GM18505 (cell line): ENCODE data around the gene GATAD2A.

Source experiments
- ATAC-seq: cut with Tn5 transposase; IDR thresholded peaks from one replicate; pipeline ENCODE4 v1.9.1; 2021; ENCODE audit not compliant: unreplicated experiment
- POLR2A ChIP-seq: IDR thresholded peaks from 4 replicates; pipeline ENCODE4 v1.6.1; 2011; ENCODE audit warnings: borderline replicate concordance; ENCODE audit not compliant: insufficient read depth, insufficient read length; ENCODE audit errors: extremely low read depth

The GATAD2A gene

DNA sequence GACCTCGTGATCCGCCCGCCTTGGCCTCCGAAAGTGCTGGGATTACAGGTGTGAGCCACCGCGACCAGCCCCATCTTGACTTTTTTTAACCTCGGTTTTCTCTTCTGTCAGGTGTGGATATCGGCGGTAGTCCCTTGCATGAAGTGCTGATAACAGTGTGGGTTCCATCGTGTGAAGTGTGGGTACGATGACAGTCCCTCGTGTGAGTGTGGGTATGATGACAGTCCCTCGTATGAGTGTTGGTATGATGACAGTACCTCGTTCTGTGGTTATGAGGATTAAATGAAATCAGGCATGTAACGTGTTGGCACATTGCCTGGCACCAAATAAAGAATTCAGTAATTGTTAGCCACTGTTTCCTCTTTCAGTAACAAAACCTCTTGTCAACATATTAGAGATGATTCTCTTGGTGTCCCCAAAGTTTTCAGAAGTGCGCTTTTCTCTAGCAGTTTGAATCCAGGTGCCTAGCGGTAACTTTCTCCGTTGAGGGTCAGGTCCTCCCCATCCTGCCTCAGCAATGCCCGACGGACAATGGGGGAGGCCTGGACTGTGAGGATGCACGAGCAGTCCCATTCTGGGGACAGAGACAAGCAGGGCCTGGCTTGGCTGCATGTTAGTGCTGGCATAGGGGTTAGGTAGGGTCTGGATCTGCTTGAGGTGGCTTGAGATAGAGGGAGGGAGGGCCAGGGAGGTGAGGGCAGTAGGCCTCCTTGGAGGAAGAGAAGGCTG lies 15.3 kb downstream of the GATAD2A start:
- no peak for TF ChIP-seq POLR2A
- no peak for ATAC-seq

DNA sequence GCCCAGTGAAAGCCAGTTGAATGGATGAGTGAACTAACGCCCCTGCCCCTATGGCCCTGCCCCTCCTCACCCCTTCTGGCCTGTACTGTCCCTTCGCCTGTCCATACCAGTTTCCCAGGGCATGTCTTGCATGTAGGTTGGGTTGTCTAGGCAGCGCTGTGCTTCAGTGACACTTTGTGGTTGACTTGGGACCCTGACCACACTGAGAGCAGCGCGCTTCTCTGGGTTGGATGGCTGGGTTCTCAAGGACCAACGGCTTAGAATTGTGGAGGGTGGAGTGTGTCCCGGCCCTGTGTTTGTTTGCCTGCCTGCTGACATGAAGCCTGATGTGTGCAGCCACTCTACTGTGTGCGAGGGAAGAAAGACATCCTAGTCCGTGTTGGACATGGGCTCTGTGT lies 15.8 kb downstream of the GATAD2A start:
- ATAC-seq: no peak
- no peak for TF ChIP-seq POLR2A

DNA sequence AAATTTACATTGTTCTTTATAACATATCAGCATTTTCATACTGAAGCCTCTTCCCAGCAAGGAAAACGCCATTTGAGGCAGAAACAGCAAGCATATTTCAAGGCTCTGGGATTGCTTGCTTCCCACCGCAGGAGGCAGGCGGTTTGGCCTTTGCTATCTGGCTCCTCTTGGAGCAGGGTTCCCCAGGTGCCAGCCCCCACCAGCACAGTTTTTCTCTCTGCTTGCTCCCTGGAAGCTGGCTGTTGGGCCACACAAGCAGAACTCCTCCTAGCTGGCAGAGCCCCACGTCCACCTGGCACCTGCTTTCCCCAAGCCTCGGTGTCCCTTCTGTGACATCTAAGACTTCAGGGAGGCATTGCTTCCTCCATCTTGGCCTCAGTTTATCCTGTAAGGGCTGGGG lies 16.7 kb downstream of the GATAD2A start:
- no peak for ATAC-seq
- no peak for TF ChIP-seq POLR2A

DNA sequence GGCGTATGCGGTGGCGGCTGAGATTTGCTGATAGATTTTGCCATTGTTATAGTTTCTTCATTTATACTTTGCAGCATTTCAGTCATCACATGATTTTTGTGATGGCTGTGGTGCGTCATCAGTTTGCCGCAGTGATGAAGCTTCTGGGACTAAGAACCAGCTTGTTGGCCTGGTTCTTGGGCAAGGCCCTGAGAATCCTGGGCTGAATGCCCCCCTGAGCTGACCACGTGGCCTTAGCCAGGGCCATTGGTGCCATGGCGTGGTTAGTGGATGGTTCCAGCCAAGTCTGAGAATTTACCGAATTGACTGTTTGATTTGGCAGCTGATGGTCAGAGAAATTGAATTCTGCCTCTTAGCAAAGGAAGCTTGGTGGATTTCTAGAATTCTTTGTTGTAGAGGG lies 17.8 kb downstream of the GATAD2A start:
- no peak for ATAC-seq
- TF ChIP-seq POLR2A: no peak

DNA sequence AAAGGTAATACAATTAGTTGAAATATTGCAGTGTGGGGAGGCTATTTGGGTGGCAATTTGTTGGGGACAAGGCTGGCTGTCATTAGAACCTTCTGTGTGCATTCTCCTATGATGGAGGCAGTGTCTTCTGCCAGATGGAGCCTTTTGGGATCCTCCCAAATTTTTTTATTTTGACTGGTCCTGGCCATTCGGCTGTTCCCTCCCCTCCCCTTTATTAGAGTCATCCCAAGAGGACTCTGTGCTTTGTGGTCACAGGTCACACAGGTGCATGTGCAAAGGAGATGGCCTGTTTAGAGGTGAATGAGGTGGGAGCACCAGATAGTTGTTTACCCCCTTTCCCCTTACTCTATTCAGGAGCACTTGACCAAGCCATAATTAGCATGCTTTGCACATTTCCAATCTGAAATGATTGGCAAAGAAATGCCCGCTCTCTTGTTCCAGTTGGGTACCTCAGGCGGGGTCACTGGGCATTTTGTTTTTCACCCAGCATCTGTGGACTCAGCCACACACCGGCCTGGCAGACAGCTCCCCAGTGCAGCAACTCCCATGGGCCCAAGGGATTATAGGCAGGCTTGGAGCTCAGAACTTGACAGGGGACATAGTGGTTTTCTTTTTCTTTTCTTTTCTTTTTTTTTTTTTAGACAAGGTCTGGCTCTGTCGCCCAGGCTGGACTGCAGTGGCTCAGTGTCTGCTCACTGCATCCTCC lies 19.8 kb downstream of the GATAD2A start:
- no peak for ATAC-seq

DNA sequence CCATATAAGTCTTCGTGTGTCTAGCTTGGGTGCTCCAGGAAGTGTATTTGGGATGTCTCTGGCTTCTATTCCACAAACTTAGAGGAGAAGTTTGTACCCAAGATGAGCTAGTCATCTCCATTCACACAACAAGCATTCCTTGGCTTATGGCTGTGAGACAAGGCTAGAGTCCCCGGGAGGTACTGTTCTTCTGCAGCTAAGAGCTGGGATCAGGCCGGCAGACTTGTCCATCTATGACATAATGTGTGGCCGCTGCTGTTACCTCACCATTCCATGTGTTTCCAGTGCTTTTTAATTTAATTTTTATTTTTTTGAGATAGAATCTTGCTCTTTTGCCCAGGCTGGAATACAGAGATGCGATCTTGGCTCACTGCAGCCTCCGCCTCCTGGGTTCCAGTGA lies 20.7 kb downstream of the GATAD2A start:
- ATAC-seq: no peak
- TF ChIP-seq POLR2A: no peak

More for the DNA sequence above, 19.8 kb downstream of the GATAD2A start:
- TF ChIP-seq POLR2A: no peak

DNA sequence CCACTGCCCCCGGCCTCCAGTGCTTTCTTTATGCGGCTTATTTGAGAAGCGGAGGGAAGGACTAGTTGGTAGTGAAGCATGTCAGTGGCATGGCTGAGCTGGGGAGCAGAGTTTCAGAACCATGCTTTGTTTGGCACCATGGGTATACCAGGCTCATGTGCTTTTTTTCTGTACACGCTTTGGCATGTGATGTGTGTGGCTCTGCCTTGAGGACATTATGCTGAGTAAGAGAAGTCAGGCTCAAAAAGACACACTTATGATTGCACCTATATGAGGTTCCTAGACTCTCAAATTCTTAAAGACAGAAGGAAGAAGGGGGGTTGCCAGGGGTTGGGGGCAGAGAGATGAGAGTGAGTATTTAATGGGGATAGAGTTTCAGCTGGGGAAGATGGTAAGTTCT lies 21.3 kb downstream of the GATAD2A start:
- no peak for ATAC-seq
- no peak for TF ChIP-seq POLR2A

DNA sequence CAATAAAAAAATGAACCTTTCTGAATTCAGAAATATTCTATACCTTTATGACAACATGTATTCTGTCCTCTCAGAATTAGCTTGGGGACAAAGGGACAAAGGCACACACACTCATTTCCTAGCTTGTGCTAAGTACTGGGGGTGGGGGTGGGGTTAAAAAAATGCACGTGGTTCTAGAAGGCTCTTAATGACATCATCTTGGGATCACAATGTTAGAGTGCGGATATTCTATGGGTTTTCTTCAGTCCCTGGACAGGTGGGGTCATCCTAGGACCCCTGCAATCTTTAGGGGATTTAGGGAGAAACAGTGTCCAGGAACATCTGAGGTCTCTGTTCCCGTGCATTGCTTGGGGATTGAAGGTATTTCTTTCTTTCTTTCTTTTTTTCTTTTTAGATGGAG lies 21.8 kb downstream of the GATAD2A start:
- no peak for ATAC-seq
- TF ChIP-seq POLR2A: no peak

DNA sequence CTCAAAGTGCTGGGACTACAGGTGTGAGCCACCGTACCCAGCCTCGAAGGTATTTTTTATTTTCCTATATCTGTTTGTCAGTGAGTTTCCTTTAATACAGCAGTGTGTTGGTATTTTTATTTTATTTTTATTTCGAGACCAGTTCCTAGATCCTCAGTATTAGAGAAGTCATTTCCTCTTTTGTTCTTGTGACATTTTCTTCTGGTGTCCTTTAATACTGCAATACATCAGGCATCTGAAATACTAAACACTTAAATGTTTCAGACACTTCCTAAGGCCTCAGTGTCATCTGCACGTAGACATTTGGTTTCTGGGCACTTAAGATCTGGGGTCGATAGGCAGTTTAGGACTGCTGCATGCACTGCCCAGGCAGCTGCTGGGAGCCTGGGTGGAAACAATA lies 22.5 kb downstream of the GATAD2A start:
- no peak for ATAC-seq

DNA sequence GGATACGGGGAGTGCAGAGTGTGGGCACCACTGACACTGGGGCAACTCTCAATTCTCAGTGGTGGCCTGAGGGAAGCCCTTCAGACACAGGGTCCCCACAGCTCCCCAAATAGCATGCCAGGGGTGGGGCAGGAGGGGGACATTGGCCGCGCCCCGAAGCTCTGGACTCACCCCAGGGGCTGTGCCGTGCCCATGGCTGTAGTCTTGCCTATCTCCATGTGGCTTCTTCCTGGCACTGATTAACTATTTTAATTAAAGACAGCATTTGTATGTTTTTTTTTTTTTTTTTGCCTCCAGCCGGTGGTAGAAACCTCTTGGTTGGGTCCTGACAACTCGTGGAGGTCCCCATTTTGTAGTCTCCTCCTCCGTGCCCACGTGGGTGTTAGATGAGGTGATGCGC lies 23.3 kb downstream of the GATAD2A start:
- no peak for ATAC-seq
- no peak for TF ChIP-seq POLR2A

More for the DNA sequence above, 22.5 kb downstream of the GATAD2A start:
- no peak for TF ChIP-seq POLR2A

DNA sequence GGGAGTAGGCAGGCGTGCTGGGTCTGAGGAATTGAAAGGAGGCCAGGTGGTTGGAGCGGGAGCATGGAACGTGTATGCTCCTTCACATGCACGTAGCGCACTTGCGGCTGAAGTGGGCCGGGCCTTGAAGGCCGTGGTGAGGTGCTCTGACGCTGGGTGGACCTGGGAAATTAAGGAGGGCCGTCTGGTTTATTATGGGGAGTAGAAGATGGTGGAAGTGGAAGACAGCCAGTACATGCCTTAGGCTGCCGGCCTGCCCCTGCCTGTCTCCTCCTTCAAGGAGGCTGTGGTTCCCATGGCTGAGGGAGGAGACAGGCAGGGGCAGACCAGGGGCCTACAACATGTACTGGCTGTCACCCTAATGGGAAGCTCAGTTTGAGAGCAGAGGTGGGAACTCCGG lies 23.9 kb downstream of the GATAD2A start:
- TF ChIP-seq POLR2A: no peak

DNA sequence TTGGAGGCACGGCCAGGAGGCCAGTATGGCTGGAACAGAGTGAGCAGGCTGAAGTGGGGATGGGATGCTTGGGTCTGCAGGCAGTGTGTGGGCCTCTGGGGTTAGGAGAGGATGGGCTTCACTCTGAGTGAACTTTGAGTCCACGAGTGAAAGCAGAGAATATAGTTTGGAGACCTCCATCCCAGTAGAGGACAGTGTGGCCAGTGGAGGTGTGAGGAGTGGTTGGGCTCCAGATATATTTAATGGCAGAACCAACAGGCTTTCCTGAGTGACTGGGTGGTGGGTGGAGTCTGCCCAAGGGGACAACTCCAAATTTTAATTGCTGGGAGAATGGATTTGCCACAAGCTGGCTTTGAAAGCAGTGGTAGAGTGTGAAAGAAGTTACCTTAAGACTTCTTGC lies 27.3 kb downstream of the GATAD2A start:
- TF ChIP-seq POLR2A: no peak
- no peak for ATAC-seq

More for the DNA sequence above, 23.9 kb downstream of the GATAD2A start:
- ATAC-seq: no peak

DNA sequence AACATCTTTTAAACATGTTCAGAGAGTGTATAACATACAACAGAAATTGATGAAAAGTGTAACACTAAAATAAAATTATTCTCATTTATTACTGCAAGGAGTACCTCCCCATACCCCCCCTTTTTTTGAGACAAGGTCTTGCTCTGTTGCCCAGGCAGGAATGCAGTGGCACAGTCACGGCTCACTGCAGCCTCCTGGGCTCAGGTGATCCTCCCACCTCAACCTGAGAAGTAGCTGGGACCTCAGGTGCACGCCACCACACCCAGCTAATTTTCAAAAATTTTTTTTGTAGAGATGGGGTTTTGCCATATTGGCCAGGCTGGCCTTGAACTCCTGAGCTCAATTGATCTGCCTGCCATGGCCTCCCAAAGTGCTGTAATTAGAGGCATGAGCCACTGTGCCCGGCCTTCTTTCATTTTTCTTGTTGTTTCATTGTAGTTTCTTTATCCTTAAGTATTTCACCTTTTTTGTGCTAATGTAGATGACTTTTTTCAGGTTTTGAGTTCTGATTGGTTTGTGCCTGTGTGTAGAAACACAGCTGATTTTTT lies 28.3 kb downstream of the GATAD2A start:
- no peak for ATAC-seq
- TF ChIP-seq POLR2A: no peak

DNA sequence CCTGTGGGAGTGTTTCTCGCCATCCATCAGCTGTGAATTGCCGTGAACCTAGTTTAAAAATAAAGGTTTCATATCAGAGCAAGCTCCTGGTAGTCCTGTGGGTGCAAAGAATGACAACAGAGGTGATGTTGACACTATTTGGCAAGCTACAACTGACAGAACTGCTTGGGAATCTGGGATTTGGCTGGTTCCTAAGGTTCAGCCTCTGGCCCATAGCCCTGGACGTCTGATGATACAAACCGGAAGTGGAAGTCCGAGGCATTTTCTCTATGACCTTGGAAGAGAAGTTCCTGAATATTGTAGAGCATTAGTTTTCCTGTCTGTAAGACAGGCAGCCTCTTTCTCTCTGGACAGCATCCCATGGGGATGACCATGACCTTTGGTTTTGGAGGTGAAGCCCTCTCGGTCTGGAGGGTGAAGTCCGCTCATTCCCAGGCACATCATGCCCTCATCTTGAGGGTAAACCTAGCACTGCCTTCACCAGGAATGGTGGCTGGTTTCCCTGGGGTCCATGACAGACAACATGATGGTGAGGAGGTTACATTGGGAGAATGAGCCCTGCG lies 29.1 kb downstream of the GATAD2A start:
- no peak for TF ChIP-seq POLR2A
- no peak for ATAC-seq
